Endothelial cell of coronary artery (primary cell): ENCODE measurements around the gene DMXL1. TPM values are rescaled to one million over a fixed set of nuclear protein-coding genes. Genes with fewer than 3 reads are reported as not detected.

Source experiments
- total RNA-seq: library from RNA; depleted of rRNA; stranded (reverse); fragments of >200 nt; gene quantifications from 2 replicates; pipeline ENCODE4 v1.2.3, GENCODE V29; 2014

Gene DMXL1
- total RNA-seq = 19.2 and 28.8 TPM in 2 replicates

GRCh38 chr5:119070828-119071560, at the start of gene DMXL1:
DMXL1 (plus strand) TSS chr5:119071087; CDS start chr5:119071570, 483 bp downstream.

Other genes with a start within 250 kb of the DMXL1 start
- 1.7 TPM in 2 replicates for gene DTWD2, start 82.5 kb upstream of the DMXL1 start, total RNA-seq